Suprapubic skin (tissue), 4 donors: ENCODE results near the gene KAT2B. TPM values are rescaled to one million over a fixed set of nuclear protein-coding genes. Genes with fewer than 3 reads are reported as not detected.
"Not testable (repeated sequence)": the region's sequence is repeated elsewhere in the genome, so short reads cannot be mapped to it uniquely, and the experiment has no call there.

Source experiments
- DNase-seq, 2 donors: peaks; one replicate each; pipeline ENCODE4 v3.0.0-alpha.2; 2019; ENCODE audit warnings: low spot score in 2 of 2
- H3K27ac ChIP-seq: fragments of 200-600 bp; sonication (generic); one replicate; pipeline ENCODE4 v1.5.1; 2019
- H3K27me3 ChIP-seq: fragments of 200-600 bp; sonication (generic); one replicate; pipeline ENCODE4 v1.5.1; 2019
- H3K36me3 ChIP-seq: fragments of 200-600 bp; sonication (generic); one replicate; pipeline ENCODE4 v1.5.1; 2019
- H3K4me1 ChIP-seq: fragments of 200-600 bp; sonication (generic); one replicate; pipeline ENCODE4 v1.5.1; 2019
- H3K4me3 ChIP-seq: fragments of 200-600 bp; sonication (generic); one replicate; pipeline ENCODE4 v1.5.1; 2019; ENCODE audit warnings: mild to moderate bottlenecking
- H3K9me3 ChIP-seq: fragments of 200-600 bp; sonication (generic); one replicate; pipeline ENCODE4 v1.5.1; 2019
- CTCF ChIP-seq, 2 donors: fragments of 200-600 bp in 1 of 2; fragments of 450-650 bp in 1 of 2; sonication (generic) in 1 of 2; IDR thresholded peaks; one replicate each; pipeline ENCODE4 v1.5.1; 2016 to 2019; ENCODE audit warnings: antibody characterized with exemption in 2 of 2, mild to moderate bottlenecking in 1 of 2, moderate library complexity in 1 of 2
- EP300 ChIP-seq: sonication (generic); formaldehyde crosslinking; IDR thresholded peaks from one replicate; pipeline ENCODE4 v1.6.1; 2017; ENCODE audit warnings: antibody characterized with exemption
- POLR2A ChIP-seq, 2 donors: fragments of 450-650 bp; IDR thresholded peaks; one replicate each; pipeline ENCODE4 v1.6.1; 2017; ENCODE audit warnings: antibody characterized with exemption in 2 of 2, mild to moderate bottlenecking in 2 of 2, moderate library complexity in 2 of 2
- POLR2AphosphoS5 ChIP-seq, 3 donors: sonication (generic); formaldehyde crosslinking; IDR thresholded peaks; one replicate each; pipeline ENCODE4 v1.6.1; 2017; ENCODE audit warnings: antibody characterized with exemption in 3 of 3
- WGBS: methylation state at CpG from one replicate; pipeline ENCODE4 v1.1.5; 2018; 5-methylcytosine and 5-hydroxymethylcytosine counted together
- total RNA-seq, 4 donors: library from RNA; depleted of rRNA; stranded (reverse); fragments of >200 nt; gene quantifications; one replicate each; pipeline ENCODE4 v1.1.0, GENCODE V29; 2016

Gene KAT2B
- total RNA-seq, 4 donors from 2014 or later: 35.7 to 63.7 (median 40.2) TPM

GRCh38 chr3:20008646-20009045, 31.6 kb upstream of the KAT2B start:
- no peaks in the 10 kb centered on the region for H3K4me1 ChIP-seq
- H3K4me3 ChIP-seq: no peak overlapping the region
- H3K9me3 ChIP-seq: no peaks in the 10 kb centered on the region
- 74% methylated on average over 2 of the region's 2 CpGs for WGBS
- no peaks in the 10 kb centered on the region for H3K36me3 ChIP-seq
- no peak for TF ChIP-seq CTCF (IDR thresholded peaks at IDR 0.05)
- TF ChIP-seq EP300: no peak
- no peak overlapping the region for H3K27ac ChIP-seq
- DNase-seq: no peak
- H3K27me3 ChIP-seq: no peaks in the 10 kb centered on the region

GRCh38 chr3:20012164-20012563, 28.1 kb upstream of the KAT2B start, which contains the start of gene PP2D1:
PP2D1 (minus strand) TSS chr3:20012264; CDS start chr3:20012072, 192 bp downstream.
- no peak within 1 kb of the TSS for H3K4me3 ChIP-seq
- H3K36me3 ChIP-seq: no peaks in the 10 kb centered on the region

GRCh38 chr3:20013396-20013795, 26.9 kb upstream of the KAT2B start:
- TF ChIP-seq EP300 (no peak), POLR2AphosphoS5 (IDR thresholded peaks at IDR 0.05) (no peak), CTCF (IDR thresholded peaks at IDR 0.05) (no peak), POLR2A (IDR thresholded peaks at IDR 0.05) (no peak)
- DNase-seq: no peak
- no peaks in the 10 kb centered on the region for H3K9me3 ChIP-seq
- H3K4me3 ChIP-seq: no peak overlapping the region
- no peaks in the 10 kb centered on the region for H3K27me3 ChIP-seq
- H3K36me3 ChIP-seq: no peaks in the 10 kb centered on the region
- H3K4me1 ChIP-seq: no peaks in the 10 kb centered on the region
- 50% methylated on average over 1 of the region's 1 CpG for WGBS
- no peak overlapping the region for H3K27ac ChIP-seq

More at GRCh38 chr3:20012164-20012563, 28.1 kb upstream of the KAT2B start, which contains the start of gene PP2D1:
- no peaks in the 10 kb centered on the region for H3K27me3 ChIP-seq
- H3K27ac ChIP-seq: no peak within 1 kb of the TSS
- WGBS: 91% methylated on average over 4 of the region's 4 CpGs
- TF ChIP-seq POLR2AphosphoS5 (IDR thresholded peaks at IDR 0.05) (no peak), EP300 (no peak), CTCF (IDR thresholded peaks at IDR 0.05) (no peak), POLR2A (IDR thresholded peaks at IDR 0.05) (no peak)
- no peak for DNase-seq
- H3K4me1 ChIP-seq: no peaks in the 10 kb centered on the region
- H3K9me3 ChIP-seq: no peaks in the 10 kb centered on the region

- Histone ChIP-seq H3K27ac (no peak overlapping the region), H3K9me3 (no peaks in the 10 kb centered on the region), H3K27me3 (no peaks in the 10 kb centered on the region), H3K4me3 (no peak overlapping the region), H3K36me3 (no peaks in the 10 kb centered on the region), H3K4me1 (no peaks in the 10 kb centered on the region)
- WGBS: 97% methylated on average over 1 of the region's 1 CpG
- no peak for DNase-seq
- TF ChIP-seq CTCF (IDR thresholded peaks at IDR 0.05) (no peak), EP300 (no peak), POLR2AphosphoS5 (IDR thresholded peaks at IDR 0.05) (no peak), POLR2A (IDR thresholded peaks at IDR 0.05) (no peak)
These were observed 24.7 kb upstream of the KAT2B start for GRCh38 chr3:20015525-20015924.

- H3K36me3 ChIP-seq, H3K27me3 ChIP-seq, H3K4me3 ChIP-seq, H3K9me3 ChIP-seq, H3K4me1 ChIP-seq, DNase-seq, H3K27ac ChIP-seq: not testable (repeated sequence)
- 90% methylated on average over 3 of the region's 3 CpGs for WGBS
These were observed 24.2 kb upstream of the KAT2B start for GRCh38 chr3:20016076-20016475.

GRCh38 chr3:20022954-20023622, 17.2 kb upstream of the KAT2B start:
- Histone ChIP-seq H3K36me3 (no peaks in the 10 kb centered on the region), H3K27ac (peak overlapping the region; percentile 24), H3K4me3 (no peak overlapping the region), H3K9me3 (no peaks in the 10 kb centered on the region), H3K4me1 (peaks cover 11% of the 10 kb centered on the region), H3K27me3 (no peaks in the 10 kb centered on the region)
- 60% methylated on average over 2 of the region's 2 CpGs for WGBS
- TF ChIP-seq POLR2AphosphoS5 (IDR thresholded peaks at IDR 0.05) (no peak), CTCF (IDR thresholded peaks at IDR 0.05) (no peak), POLR2A (IDR thresholded peaks at IDR 0.05) (no peak), EP300 (no peak)
- DNase-seq: no peak
